ENCODE measurements around the gene MVK.

The MVK gene

DNA sequence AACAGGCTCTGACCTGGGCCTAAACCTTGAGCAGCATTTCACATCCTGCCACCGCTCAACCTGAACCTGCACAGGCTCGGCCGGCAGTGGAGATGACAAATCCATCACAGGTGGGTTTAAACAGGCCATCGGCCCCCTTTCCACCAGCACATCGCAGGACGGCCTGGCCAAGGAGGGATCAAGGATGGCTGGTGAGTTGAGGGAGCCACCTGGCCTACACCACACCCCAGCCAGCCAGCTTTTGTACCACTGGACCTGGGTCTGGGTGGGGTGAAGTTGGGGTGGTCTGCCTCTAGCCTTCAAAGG lies 14.4 kb upstream of the MVK start:
- TF ChIP-seq, protein P1, sequence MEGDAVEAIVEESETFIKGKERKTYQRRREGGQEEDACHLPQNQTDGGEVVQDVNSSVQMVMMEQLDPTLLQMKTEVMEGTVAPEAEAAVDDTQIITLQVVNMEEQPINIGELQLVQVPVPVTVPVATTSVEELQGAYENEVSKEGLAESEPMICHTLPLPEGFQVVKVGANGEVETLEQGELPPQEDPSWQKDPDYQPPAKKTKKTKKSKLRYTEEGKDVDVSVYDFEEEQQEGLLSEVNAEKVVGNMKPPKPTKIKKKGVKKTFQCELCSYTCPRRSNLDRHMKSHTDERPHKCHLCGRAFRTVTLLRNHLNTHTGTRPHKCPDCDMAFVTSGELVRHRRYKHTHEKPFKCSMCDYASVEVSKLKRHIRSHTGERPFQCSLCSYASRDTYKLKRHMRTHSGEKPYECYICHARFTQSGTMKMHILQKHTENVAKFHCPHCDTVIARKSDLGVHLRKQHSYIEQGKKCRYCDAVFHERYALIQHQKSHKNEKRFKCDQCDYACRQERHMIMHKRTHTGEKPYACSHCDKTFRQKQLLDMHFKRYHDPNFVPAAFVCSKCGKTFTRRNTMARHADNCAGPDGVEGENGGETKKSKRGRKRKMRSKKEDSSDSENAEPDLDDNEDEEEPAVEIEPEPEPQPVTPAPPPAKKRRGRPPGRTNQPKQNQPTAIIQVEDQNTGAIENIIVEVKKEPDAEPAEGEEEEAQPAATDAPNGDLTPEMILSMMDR (IDR thresholded peaks at IDR 0.05; ENCODE audit: borderline replicate concordance, insufficient read depth, low read depth, low read length): no peak

DNA sequence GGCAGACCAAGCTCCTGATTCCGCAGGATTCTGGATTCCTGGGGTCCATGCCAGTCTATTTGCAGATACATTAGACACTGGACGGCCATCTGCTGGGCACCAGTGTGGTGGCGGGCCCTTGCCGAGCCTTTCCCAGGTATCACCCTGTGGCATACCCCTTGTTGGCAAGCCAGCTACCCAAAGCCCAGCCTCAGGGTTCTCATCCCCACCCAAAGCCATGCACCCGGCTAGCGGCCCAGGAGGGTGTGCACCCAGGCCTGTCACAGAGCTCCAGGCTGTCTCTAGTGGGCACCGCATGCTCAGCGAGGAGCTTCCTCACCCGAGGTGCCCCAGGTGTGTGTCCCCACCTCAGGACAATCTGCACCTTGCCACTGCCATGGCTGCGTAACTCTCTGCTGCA lies 14.0 kb upstream of the MVK start:
- TF ChIP-seq, protein P1 (IDR thresholded peaks at IDR 0.05; ENCODE audit: borderline replicate concordance, insufficient read depth, low read depth, low read length): no peak
- no peak overlapping the region for H3K4me3 ChIP-seq (ENCODE audit: low read depth, low read length)

More for the DNA sequence above, 14.4 kb upstream of the MVK start:
- no peak overlapping the region for H3K4me3 ChIP-seq (ENCODE audit: low read depth, low read length)

DNA sequence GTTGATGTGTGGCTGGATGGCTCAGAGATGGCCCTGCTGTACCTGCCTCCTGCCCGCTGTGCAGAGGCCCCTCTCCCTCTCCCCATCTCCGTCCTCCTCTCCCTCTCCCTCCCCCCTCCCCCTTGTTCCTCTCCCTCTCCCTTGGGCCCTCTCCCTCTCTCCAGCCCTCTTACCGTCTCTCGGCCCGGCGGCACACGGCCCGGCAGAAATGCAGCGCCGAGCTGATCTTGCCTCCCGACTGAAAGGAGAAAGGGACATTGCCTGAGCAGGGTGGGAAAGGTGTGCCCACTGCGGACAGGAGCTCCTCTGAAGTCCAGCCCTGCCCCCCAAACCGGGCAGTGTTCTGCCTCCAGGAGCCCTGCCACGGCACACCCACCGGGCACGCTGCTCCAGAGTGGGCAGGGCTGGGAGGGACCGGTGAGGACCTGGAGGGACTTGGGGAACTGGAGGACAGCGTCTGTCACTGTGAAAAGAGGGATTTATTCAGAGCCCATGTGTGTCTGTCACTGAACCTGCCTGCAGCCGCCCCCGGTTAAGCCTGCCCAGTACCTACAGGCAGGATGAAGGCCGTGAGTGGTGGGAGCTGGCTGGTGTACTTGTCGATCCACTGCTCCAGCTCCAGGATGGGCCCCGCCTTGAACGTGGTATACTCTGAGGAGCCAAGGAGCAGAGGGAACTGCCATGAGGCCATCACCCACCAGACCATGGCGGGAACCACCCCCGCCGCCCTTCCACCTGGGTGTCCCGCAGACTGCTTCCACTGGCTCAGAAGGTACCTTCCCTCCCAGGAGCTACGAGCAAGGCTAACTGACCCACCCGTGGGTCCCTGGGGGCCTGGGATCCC lies 12.5 kb upstream of the MVK start:
- TF ChIP-seq, protein P1 (IDR thresholded peaks at IDR 0.05; ENCODE audit: borderline replicate concordance, insufficient read depth, low read depth, low read length): no peak
- H3K4me3 ChIP-seq (ENCODE audit: low read depth, low read length): no peak overlapping the region

DNA sequence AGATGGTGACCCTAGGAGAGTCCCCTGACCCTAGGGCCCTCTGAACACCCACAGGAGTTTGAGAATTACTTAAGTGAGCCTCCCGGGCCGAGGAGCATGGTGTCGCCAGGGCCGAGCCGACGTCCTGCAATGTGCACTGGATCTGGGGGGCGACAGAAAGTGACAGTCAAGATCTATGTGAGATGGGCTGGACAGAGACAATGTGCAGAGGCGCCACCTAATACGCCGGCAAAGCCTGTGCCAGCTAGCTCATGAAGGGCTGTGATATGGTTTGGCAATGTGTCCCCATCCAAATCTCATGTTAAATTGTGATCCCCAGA lies 11.9 kb upstream of the MVK start:
- H3K4me3 ChIP-seq (ENCODE audit: low read depth, low read length): no peak overlapping the region
- TF ChIP-seq, protein P1 (IDR thresholded peaks at IDR 0.05; ENCODE audit: borderline replicate concordance, insufficient read depth, low read depth, low read length): no peak

DNA sequence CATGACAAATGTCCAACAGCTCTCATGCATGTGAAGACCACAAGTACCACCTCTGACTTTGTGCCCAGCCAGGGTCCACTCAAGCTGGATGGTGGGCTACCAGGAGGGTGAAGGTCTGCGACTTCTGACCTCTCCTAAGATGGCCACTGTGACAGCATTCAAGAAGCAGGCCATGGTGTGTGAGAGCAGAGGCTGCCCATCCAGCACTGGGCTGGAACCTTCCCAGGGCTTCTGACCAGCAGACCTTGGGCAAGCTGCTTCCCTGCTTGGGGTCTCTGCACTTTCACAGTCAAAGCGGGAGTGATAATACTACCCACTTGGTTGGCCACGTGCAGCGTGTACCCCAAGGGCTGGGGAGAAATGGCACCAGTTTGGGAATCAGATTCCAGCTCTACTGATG lies 10.7 kb upstream of the MVK start:
- H3K4me3 ChIP-seq (ENCODE audit: low read depth, low read length): no peak overlapping the region
- TF ChIP-seq, protein P1 (IDR thresholded peaks at IDR 0.05; ENCODE audit: borderline replicate concordance, insufficient read depth, low read depth, low read length): no peak

DNA sequence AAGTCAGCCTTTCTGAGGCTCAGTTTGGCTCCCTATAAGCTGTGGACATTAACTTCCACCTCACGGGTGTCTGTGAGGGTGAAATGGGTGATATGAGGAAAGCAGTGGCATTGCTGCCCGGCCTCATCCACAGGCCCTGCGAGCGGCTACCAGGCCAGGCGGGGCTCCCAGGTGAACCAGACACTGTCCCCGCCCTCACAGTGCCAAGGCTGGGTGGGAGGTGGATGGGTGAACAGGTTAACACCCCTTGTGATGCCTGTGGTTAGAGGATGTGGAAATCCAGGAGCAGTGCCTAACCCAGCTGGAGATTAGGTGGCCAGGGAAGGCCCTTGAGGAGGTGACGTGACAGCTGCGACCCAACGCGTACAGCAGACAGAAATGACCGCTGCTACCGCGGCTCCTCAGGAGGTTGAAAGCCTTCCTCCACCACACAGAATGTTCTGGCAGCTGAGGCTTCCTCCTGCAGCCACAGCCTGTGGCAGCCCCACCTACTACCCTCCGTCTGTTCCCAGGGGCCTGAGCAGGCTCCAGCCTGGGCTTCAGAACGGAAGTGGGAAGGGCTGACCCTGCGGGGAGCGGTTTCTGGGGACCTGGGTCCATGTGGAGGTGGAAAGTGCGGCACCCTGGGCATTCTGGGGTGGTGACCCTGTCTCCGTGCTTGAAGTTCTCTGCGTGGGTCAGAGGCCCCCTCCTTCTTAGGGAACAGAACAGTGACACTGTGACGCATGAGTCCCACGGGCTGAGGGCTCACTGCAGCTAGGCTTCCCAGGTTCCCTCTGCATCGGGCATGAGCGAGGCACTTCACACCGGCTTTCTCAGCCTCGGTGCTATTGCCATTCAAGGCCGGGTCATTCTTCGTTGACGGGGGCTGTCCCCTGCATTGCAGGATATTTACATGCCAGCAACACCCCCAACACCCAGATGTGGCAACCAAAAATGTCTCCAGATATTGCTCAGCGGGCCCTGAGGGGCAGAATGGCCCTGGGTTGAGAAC lies 10.0 kb upstream of the MVK start:
- no peak overlapping the region for H3K4me3 ChIP-seq (ENCODE audit: low read depth, low read length)
- TF ChIP-seq, protein P1 (IDR thresholded peaks at IDR 0.05; ENCODE audit: borderline replicate concordance, insufficient read depth, low read depth, low read length): no peak

All from GM12875 (cell line).